Ectodermal cell (in vitro differentiated cells): ENCODE data around the gene BMP8A.
"Not testable (repeated sequence)": the region's sequence is repeated elsewhere in the genome, so short reads cannot be mapped to it uniquely, and the experiment has no call there.

Experiments
- H3K27ac ChIP-seq: 2 replicates; pipeline ENCODE4 v1.7.0; 2013; ENCODE audit warnings: mild to moderate bottlenecking, low read depth, low read length; ENCODE audit not compliant: insufficient read depth, poor library complexity, severe bottlenecking
- H3K27me3 ChIP-seq: 2 replicates; pipeline ENCODE4 v1.7.0; 2013; ENCODE audit warnings: mild to moderate bottlenecking, low read length; ENCODE audit not compliant: insufficient read depth, control insufficient read depth, poor library complexity, severe bottlenecking
- H3K36me3 ChIP-seq: one replicate; pipeline ENCODE4 v1.7.0; 2013; ENCODE audit warnings: low read length; ENCODE audit not compliant: control insufficient read depth, insufficient read depth
- H3K4me1 ChIP-seq: one replicate; pipeline ENCODE4 v1.7.0; 2013; ENCODE audit warnings: low read length; ENCODE audit not compliant: control insufficient read depth, insufficient read depth
- H3K4me3 ChIP-seq: 2 replicates; pipeline ENCODE4 v1.7.0; 2013; ENCODE audit warnings: low read depth, low read length, control low read depth; ENCODE audit not compliant: insufficient read depth
- H3K9me3 ChIP-seq: 2 replicates; pipeline ENCODE4 v1.7.0; 2013; ENCODE audit warnings: mild to moderate bottlenecking, low read length, moderate library complexity; ENCODE audit not compliant: control insufficient read depth
- WGBS, 2 experiments: methylation state at CpG; one replicate each; pipeline ENCODE4 v1.1.7; 2013; ENCODE audit warnings: missing lambda C conversion rate in 2 of 2; 5-methylcytosine and 5-hydroxymethylcytosine counted together

Gene BMP8A

GRCh38 chr1:39526466-39527189 lies 35.2 kb downstream of the BMP8A start:
- peaks cover 3% of the 10 kb centered on the region for H3K36me3 ChIP-seq
- no peaks in the 10 kb centered on the region for H3K27me3 ChIP-seq
- H3K4me3 ChIP-seq: no peak overlapping the region
- H3K27ac ChIP-seq: no peak overlapping the region
- H3K4me1 ChIP-seq: no peaks in the 10 kb centered on the region
- no peaks in the 10 kb centered on the region for H3K9me3 ChIP-seq
- 93 to 94% methylated on average over 11 of the region's 11 CpGs for WGBS, 2 experiments

DNA sequence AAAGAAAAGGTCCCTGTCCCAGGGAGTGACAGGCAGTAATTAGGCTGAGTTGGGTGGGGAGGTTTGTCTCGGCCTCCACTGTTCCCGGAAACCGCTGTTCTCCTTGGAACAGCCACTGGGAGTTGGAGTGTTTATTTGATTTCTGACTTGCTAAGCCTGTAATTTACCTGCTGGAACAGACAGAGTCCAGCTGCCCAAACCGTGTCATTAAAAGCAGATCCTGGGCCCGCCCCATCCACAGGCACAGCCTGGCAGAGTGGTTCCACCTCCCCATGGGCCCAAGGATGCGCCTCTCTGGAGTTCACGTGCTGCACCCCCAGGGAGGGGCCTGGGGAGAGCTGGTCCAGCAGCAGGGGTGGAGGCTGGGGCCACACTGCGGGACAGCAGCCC lies 35.7 kb downstream of the BMP8A start:
- H3K4me3 ChIP-seq, H3K4me1 ChIP-seq, H3K36me3 ChIP-seq, H3K27me3 ChIP-seq, H3K27ac ChIP-seq, H3K9me3 ChIP-seq: not testable (repeated sequence)
- WGBS, 2 experiments: 93 to 95% methylated on average over 8 of the region's 8 CpGs

GRCh38 chr1:39528082-39528481 lies 36.6 kb downstream of the BMP8A start:
- no peaks in the 10 kb centered on the region for H3K4me1 ChIP-seq
- H3K27ac ChIP-seq: no peak overlapping the region
- WGBS, 2 experiments: 94 to 96% methylated on average over 4 of the region's 4 CpGs
- no peak overlapping the region for H3K4me3 ChIP-seq
- H3K9me3 ChIP-seq: no peaks in the 10 kb centered on the region
- H3K36me3 ChIP-seq: peaks cover 3% of the 10 kb centered on the region
- no peaks in the 10 kb centered on the region for H3K27me3 ChIP-seq

GRCh38 chr1:39529901-39530535 lies 38.6 kb downstream of the BMP8A start:
- Histone ChIP-seq H3K36me3 (peaks cover 3% of the 10 kb centered on the region), H3K4me3 (no peak overlapping the region), H3K27me3 (no peaks in the 10 kb centered on the region), H3K9me3 (no peaks in the 10 kb centered on the region), H3K27ac (no peak overlapping the region), H3K4me1 (no peaks in the 10 kb centered on the region)
- WGBS, 2 experiments: 91 to 93% methylated on average over 10 of the region's 10 CpGs

- 96% methylated on average over 4 of the region's 4 CpGs for WGBS, 2 experiments
- Histone ChIP-seq H3K4me3 (no peak overlapping the region), H3K9me3 (no peaks in the 10 kb centered on the region), H3K27ac (no peak overlapping the region), H3K27me3 (no peaks in the 10 kb centered on the region), H3K4me1 (no peaks in the 10 kb centered on the region), H3K36me3 (peaks cover 3% of the 10 kb centered on the region)
Observed at GRCh38 chr1:39531526-39531925, 40.1 kb downstream of the BMP8A start.

- WGBS, 2 experiments: 77 to 88% methylated on average over 1 of the region's 1 CpG
- Histone ChIP-seq H3K9me3 (no peaks in the 10 kb centered on the region), H3K27me3 (no peaks in the 10 kb centered on the region), H3K4me1 (no peaks in the 10 kb centered on the region), H3K27ac (no peak overlapping the region), H3K4me3 (no peak overlapping the region), H3K36me3 (peaks cover 3% of the 10 kb centered on the region)
Observed at GRCh38 chr1:39533442-39533841, 42.0 kb downstream of the BMP8A start.

- Histone ChIP-seq H3K27me3 (no peaks in the 10 kb centered on the region), H3K4me1 (no peaks in the 10 kb centered on the region), H3K4me3 (no peak overlapping the region), H3K9me3 (no peaks in the 10 kb centered on the region), H3K27ac (no peak overlapping the region), H3K36me3 (no peaks in the 10 kb centered on the region)
- 89 to 90% methylated on average over 9 of the region's 9 CpGs for WGBS, 2 experiments
Observed at GRCh38 chr1:39538531-39539251, 47.3 kb downstream of the BMP8A start.

- no peaks in the 10 kb centered on the region for H3K36me3 ChIP-seq
- no peak overlapping the region for H3K4me3 ChIP-seq
- H3K9me3 ChIP-seq: no peaks in the 10 kb centered on the region
- H3K4me1 ChIP-seq: no peaks in the 10 kb centered on the region
- H3K27ac ChIP-seq: no peak overlapping the region
- H3K27me3 ChIP-seq: no peaks in the 10 kb centered on the region
- 21 to 31% methylated on average over 4 to 5 of the region's 5 CpGs for WGBS, 2 experiments
Observed at GRCh38 chr1:39539252-39539790, 47.9 kb downstream of the BMP8A start.

DNA sequence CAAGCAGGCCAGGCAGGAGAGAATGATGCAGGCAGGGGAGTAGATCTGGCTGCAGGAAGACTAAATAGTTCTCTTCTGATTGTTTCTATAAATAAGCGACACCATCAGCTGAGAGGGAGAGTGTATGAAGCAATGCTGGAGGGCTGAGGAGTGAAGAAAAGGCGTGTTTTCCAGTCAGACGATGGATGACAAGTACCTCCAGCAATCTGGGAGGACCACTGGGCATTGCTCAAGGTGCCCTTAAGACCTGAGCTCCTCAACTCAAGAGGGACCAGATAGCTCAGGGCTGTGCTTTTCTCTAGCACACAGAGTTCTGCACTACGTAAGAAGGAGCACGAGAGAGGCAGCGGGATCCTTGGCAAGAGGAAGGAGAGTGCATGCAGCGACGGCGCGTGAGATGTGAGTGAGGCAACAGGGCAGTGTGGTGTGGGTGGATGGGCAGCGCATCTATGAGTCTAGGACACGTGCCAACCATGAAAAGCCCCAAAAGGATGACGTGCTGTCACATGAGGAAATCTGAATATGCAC lies 49.1 kb downstream of the BMP8A start:
- Histone ChIP-seq H3K9me3 (no peaks in the 10 kb centered on the region), H3K27ac (no peak overlapping the region), H3K36me3 (peaks cover 1% of the 10 kb centered on the region), H3K4me1 (no peaks in the 10 kb centered on the region), H3K27me3 (no peaks in the 10 kb centered on the region), H3K4me3 (no peak overlapping the region)
- WGBS, 2 experiments: 95% methylated on average over 13 of the region's 13 CpGs

- WGBS, 2 experiments: 92 to 96% methylated on average over 5 of the region's 5 CpGs
- Histone ChIP-seq H3K27ac (no peak overlapping the region), H3K36me3 (peaks cover 5% of the 10 kb centered on the region)
Observed at GRCh38 chr1:39542924-39543323, 51.5 kb downstream of the BMP8A start.

More at GRCh38 chr1:39542924-39543323, 51.5 kb downstream of the BMP8A start:
- H3K27me3 ChIP-seq: no peaks in the 10 kb centered on the region
- no peaks in the 10 kb centered on the region for H3K4me1 ChIP-seq
- H3K9me3 ChIP-seq: no peaks in the 10 kb centered on the region
- H3K4me3 ChIP-seq: no peak overlapping the region
